Measurements from ENCODE around the gene PPP6R2.

DNA sequence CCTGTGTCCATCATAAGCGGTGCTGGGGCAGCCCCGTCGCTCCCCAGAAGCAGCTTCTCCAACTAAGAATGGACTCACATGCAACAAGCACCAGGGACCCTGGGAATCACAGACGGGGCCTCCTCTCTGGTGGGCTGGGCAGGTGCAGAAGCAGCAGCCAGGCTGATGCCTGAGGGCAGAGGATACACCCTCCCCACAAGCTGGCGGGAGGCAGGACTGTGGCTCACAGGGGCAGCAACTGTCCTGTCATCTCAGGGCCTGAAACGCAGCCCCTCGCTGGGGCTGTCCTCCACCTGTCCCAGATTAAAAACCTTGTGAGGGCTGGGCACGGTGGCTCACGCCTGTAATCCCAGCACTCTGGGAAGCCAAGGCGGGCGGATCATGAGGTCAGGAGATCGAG, 134.8 kb downstream of the PPP6R2 start:
- TF ChIP-seq, protein P1, sequence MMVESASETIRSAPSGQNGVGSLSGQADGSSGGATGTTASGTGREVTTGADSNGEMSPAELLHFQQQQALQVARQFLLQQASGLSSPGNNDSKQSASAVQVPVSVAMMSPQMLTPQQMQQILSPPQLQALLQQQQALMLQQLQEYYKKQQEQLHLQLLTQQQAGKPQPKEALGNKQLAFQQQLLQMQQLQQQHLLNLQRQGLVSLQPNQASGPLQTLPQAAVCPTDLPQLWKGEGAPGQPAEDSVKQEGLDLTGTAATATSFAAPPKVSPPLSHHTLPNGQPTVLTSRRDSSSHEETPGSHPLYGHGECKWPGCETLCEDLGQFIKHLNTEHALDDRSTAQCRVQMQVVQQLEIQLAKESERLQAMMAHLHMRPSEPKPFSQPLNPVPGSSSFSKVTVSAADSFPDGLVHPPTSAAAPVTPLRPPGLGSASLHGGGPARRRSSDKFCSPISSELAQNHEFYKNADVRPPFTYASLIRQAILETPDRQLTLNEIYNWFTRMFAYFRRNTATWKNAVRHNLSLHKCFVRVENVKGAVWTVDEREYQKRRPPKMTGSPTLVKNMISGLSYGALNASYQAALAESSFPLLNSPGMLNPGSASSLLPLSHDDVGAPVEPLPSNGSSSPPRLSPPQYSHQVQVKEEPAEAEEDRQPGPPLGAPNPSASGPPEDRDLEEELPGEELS (CRISPR knock-in tag; IDR thresholded peaks at IDR 0.05): no peak
- TF ChIP-seq, protein P2, sequence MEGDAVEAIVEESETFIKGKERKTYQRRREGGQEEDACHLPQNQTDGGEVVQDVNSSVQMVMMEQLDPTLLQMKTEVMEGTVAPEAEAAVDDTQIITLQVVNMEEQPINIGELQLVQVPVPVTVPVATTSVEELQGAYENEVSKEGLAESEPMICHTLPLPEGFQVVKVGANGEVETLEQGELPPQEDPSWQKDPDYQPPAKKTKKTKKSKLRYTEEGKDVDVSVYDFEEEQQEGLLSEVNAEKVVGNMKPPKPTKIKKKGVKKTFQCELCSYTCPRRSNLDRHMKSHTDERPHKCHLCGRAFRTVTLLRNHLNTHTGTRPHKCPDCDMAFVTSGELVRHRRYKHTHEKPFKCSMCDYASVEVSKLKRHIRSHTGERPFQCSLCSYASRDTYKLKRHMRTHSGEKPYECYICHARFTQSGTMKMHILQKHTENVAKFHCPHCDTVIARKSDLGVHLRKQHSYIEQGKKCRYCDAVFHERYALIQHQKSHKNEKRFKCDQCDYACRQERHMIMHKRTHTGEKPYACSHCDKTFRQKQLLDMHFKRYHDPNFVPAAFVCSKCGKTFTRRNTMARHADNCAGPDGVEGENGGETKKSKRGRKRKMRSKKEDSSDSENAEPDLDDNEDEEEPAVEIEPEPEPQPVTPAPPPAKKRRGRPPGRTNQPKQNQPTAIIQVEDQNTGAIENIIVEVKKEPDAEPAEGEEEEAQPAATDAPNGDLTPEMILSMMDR (IDR thresholded peaks at IDR 0.05): no peak
- no peak for TF ChIP-seq CBFB (CRISPR knock-in tag; IDR thresholded peaks at IDR 0.05; ENCODE audit: low read depth)
- TF ChIP-seq, protein P3, sequence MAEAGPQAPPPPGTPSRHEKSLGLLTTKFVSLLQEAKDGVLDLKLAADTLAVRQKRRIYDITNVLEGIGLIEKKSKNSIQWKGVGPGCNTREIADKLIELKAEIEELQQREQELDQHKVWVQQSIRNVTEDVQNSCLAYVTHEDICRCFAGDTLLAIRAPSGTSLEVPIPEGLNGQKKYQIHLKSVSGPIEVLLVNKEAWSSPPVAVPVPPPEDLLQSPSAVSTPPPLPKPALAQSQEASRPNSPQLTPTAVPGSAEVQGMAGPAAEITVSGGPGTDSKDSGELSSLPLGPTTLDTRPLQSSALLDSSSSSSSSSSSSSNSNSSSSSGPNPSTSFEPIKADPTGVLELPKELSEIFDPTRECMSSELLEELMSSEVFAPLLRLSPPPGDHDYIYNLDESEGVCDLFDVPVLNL (CRISPR knock-in tag; IDR thresholded peaks at IDR 0.05; ENCODE audit: borderline replicate concordance, low read depth): no peak
- no peak for TF ChIP-seq ETV6 (CRISPR knock-in tag; IDR thresholded peaks at IDR 0.05)
- no peak for TF ChIP-seq ESRRA (CRISPR knock-in tag; IDR thresholded peaks at IDR 0.05; ENCODE audit: borderline replicate concordance)
- no peak for TF ChIP-seq NR2C2 (CRISPR knock-in tag; IDR thresholded peaks at IDR 0.05)
